Measurements from ENCODE around the gene GCNA.

GRCh38 chrX:71661919-71662318 lies 83.7 kb downstream of the GCNA start:
- TF ChIP-seq, protein P1, sequence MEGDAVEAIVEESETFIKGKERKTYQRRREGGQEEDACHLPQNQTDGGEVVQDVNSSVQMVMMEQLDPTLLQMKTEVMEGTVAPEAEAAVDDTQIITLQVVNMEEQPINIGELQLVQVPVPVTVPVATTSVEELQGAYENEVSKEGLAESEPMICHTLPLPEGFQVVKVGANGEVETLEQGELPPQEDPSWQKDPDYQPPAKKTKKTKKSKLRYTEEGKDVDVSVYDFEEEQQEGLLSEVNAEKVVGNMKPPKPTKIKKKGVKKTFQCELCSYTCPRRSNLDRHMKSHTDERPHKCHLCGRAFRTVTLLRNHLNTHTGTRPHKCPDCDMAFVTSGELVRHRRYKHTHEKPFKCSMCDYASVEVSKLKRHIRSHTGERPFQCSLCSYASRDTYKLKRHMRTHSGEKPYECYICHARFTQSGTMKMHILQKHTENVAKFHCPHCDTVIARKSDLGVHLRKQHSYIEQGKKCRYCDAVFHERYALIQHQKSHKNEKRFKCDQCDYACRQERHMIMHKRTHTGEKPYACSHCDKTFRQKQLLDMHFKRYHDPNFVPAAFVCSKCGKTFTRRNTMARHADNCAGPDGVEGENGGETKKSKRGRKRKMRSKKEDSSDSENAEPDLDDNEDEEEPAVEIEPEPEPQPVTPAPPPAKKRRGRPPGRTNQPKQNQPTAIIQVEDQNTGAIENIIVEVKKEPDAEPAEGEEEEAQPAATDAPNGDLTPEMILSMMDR (optimal IDR thresholded peaks at IDR 0.05 in 1 of 3, IDR thresholded peaks at IDR 0.05 in 1 of 3, conservative IDR thresholded peaks at IDR 0.05 in 1 of 3; ENCODE audit: extremely low read depth in 1 of 3, insufficient read depth in 2 of 3, low read length in 3 of 3): no peak
- no peak for TF ChIP-seq EZH2 (IDR thresholded peaks at IDR 0.05; ENCODE audit: low read length)

All from keratinocyte (primary cell).